Spinal cord (tissue), 10 donors: ENCODE results near the gene ADK. TPM values are rescaled to one million over a fixed set of nuclear protein-coding genes. Genes with fewer than 3 reads are reported as not detected.
"Not testable (repeated sequence)": the region's sequence is repeated elsewhere in the genome, so short reads cannot be mapped to it uniquely, and the experiment has no call there.

Experiments
- DNase-seq, 6 donors: peaks; one replicate each; pipeline versions ENCODE4 v3.0.0 to v3.0.0-alpha.2; 2013 to 2015; ENCODE audit warnings: low spot score in 6 of 6, low read depth in 4 of 6
- H3K27ac ChIP-seq: one replicate; pipeline ENCODE4 v1.5.1; 2013; ENCODE audit warnings: low read depth, low read length, control low read depth
- H3K27me3 ChIP-seq: one replicate; pipeline ENCODE4 v1.6.1; 2013; ENCODE audit warnings: low read length; ENCODE audit not compliant: control insufficient read depth, insufficient read depth
- H3K36me3 ChIP-seq: one replicate; pipeline ENCODE4 v1.6.1; 2013; ENCODE audit warnings: low read length; ENCODE audit not compliant: control insufficient read depth, insufficient read depth
- H3K4me1 ChIP-seq: one replicate; pipeline ENCODE4 v1.6.1; 2013; ENCODE audit warnings: low read length; ENCODE audit not compliant: control insufficient read depth, insufficient read depth
- H3K4me3 ChIP-seq: one replicate; pipeline ENCODE4 v1.5.1; 2013; ENCODE audit warnings: low read depth, low read length, control low read depth
- H3K9me3 ChIP-seq: one replicate; pipeline ENCODE4 v1.6.1; 2013; ENCODE audit warnings: low read length; ENCODE audit not compliant: control insufficient read depth, insufficient read depth
- WGBS: methylation state at CpG from one replicate; pipeline ENCODE4 v1.1.5; 2013; ENCODE audit warnings: missing lambda C conversion rate; ENCODE audit not compliant: insufficient coverage; 5-methylcytosine and 5-hydroxymethylcytosine counted together
- polyA plus RNA-seq, 2 donors: library from polyadenylated mRNA; unstranded; fragments of 120-200 nt; gene quantifications; one replicate each; pipeline ENCODE4 v1.2.1, GENCODE V29; 2013; ENCODE audit not compliant: insufficient read length in 2 of 2
- total RNA-seq, 2 donors: library from RNA; depleted of rRNA in 1 of 2; stranded (reverse); fragments of 120-200 nt in 1 of 2; fragments of >200 nt in 1 of 2; gene quantifications; one replicate each; pipeline versions ENCODE4 v1.2.3 to v1.2.4, GENCODE V29; 2013 to 2014
- donor health status: healthy.

Gene ADK
- total and polyA plus RNA-seq, 4 donors = 46.9 to 58.9 (median 51.1) TPM

GRCh38 chr10:74222467-74222866 lies 71.4 kb downstream of the ADK start:
- not testable (repeated sequence) for H3K4me1 ChIP-seq, H3K9me3 ChIP-seq, H3K27ac ChIP-seq, H3K36me3 ChIP-seq, H3K27me3 ChIP-seq, H3K4me3 ChIP-seq, DNase-seq
- no CpG with 5 or more reads among the region's 4 CpGs for WGBS

DNA sequence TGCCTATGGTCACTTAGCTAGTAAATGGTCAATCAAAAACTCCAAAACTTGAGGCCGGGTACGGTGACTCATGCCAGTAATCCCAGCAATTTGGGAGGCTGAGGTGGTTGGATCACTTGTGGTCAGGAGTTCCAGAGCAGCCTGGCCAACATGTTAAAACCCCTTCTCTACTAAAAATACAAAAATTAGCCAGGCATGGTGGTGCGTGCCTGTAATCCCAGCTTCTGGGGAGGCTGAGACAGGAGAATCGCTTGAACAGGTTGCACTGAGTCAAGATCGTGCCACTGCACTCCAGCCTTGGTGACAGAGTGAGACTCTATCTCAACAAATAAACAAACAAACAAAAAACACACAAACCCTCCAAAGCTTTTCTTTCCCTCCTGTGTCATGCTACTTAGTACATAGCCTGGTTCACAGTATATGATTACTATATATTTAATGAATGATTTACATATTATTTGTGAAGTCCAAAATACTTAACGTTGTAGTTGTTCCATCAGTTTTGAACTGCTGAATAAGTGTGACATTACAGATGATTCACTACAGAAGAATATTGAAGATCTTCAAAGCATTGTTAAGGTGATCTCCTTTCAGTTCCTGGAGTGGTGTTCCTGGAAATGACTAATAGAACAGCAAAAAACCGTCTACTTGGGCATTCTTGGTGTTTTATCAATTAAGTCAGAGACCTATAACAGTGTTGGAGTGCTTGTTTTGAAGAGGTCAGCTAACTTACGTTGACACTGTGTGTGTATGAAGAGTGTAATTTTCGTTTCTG lies 72.9 kb downstream of the ADK start:
- Histone ChIP-seq H3K4me3 (no peak overlapping the region), H3K4me1 (no peaks in the 10 kb centered on the region), H3K27me3 (no peaks in the 10 kb centered on the region), H3K9me3 (no peaks in the 10 kb centered on the region), H3K27ac (no peak overlapping the region), H3K36me3 (no peaks in the 10 kb centered on the region)
- DNase-seq = no peak
- 93% methylated on average over 5 of the region's 9 CpGs for WGBS

GRCh38 chr10:74227697-74228424 lies 76.8 kb downstream of the ADK start:
- 91% methylated on average over 2 of the region's 3 CpGs for WGBS
- Histone ChIP-seq H3K4me3 (no peak overlapping the region), H3K4me1 (no peaks in the 10 kb centered on the region), H3K9me3 (no peaks in the 10 kb centered on the region), H3K36me3 (no peaks in the 10 kb centered on the region), H3K27me3 (no peaks in the 10 kb centered on the region), H3K27ac (no peak overlapping the region)
- no peak for DNase-seq

DNA sequence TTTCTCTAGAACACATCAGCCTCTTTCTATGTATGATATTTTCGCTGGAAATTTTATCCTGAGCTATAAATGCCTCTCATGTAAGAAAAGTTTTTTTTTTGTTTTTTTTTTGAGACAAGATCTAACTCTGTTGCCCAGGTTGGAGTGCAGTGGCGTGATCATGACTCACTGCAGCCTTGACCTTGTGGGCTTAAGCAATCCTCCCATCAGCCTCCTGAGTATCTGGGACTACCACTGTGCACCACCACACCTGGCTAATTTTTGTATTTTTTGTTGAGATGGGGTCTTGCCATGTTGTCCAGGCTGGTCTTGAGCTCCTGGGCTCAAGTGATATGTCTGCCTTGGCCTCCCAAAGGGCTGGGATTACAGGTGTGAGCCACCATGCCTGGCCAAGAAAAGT lies 80.4 kb downstream of the ADK start:
- Histone ChIP-seq H3K4me1 (no peaks in the 10 kb centered on the region), H3K9me3 (no peaks in the 10 kb centered on the region), H3K27me3 (no peaks in the 10 kb centered on the region), H3K36me3 (no peaks in the 10 kb centered on the region), H3K4me3 (no peak overlapping the region), H3K27ac (no peak overlapping the region)
- DNase-seq = no peak
- no CpG with 5 or more reads among the region's 2 CpGs for WGBS

DNA sequence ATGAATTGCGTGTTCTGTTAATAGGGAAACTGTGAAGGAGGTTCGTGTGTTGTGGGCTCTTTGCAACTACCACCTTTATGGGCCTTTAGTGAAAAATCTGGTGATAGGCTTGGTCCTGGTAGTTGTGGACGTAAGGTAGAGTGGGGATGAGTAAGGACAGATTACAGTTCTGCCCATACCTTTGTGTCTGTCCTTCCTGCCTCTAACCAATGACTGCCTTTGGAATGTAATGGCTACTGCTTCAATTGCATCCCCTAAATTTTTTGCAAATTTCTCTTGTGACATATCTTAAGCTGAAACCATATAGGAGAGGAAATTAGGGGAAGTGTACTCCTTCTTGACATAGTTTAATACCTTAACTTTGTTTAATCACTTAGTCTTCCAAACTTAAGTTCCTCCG lies 82.3 kb downstream of the ADK start:
- no peaks in the 10 kb centered on the region for H3K36me3 ChIP-seq
- no peak for DNase-seq
- H3K4me1 ChIP-seq = peaks cover 5% of the 10 kb centered on the region
- no peaks in the 10 kb centered on the region for H3K9me3 ChIP-seq
- no peaks in the 10 kb centered on the region for H3K27me3 ChIP-seq
- no peak overlapping the region for H3K27ac ChIP-seq
- WGBS = 80% methylated on average over 2 of the region's 4 CpGs
- no peak overlapping the region for H3K4me3 ChIP-seq

DNA sequence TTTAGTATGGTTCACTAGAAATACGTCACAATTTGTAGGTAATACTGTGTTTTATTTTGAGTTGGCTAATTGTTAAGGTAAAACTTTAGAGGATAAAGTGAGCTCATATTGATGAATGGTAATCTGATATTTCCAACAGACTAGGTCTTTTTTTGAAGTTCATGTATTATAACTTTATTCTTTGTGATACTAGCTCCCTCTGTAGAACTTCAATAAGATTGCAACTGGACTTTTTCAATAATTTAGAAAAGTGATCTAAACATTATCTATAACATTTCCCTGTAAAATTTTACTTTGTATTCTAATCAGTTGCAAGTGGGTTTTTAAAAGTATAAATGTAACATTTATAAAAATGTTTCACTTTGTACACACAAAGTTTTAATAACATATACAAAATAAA lies 83.5 kb downstream of the ADK start:
- Histone ChIP-seq H3K4me1 (peaks cover 5% of the 10 kb centered on the region), H3K4me3 (no peak overlapping the region), H3K27me3 (no peaks in the 10 kb centered on the region), H3K9me3 (no peaks in the 10 kb centered on the region), H3K36me3 (no peaks in the 10 kb centered on the region), H3K27ac (no peak overlapping the region)
- peak in 1 of 6 donors; percentile 28 for DNase-seq
- WGBS = no CpG with 5 or more reads among the region's 1 CpG

GRCh38 chr10:74238031-74238431 lies 87.0 kb downstream of the ADK start:
- H3K27ac ChIP-seq = peak overlapping the region; percentile 61
- no peaks in the 10 kb centered on the region for H3K9me3 ChIP-seq
- peak in 4 of 6 donors; percentile 23 to 79 (median 42) for DNase-seq
- peaks cover 5% of the 10 kb centered on the region for H3K4me1 ChIP-seq
- H3K36me3 ChIP-seq = peaks cover 4% of the 10 kb centered on the region
- H3K4me3 ChIP-seq = no peak overlapping the region
- 50% methylated on average over 2 of the region's 6 CpGs for WGBS
- no peaks in the 10 kb centered on the region for H3K27me3 ChIP-seq

DNA sequence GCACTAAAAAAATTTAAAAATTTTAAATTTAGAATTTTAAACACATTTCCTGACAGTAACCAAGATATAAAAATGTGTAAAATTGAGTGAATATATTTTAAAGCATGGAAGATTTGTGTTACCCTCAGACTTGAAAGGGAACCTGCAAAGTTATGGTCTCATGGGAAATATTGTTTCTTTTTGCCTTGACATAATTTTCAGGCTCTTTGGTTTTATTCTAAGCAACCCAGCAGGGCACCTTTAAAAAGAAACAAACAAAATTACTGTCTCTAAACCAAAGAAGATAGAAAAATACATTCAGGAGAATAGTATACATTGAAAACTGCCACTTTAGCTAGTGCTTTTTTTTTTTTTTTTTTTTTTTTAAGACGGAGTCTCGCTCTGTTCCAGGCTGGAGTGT lies 87.5 kb downstream of the ADK start:
- DNase-seq = peak in 1 of 6 donors; percentile 53
- Histone ChIP-seq H3K27me3 (no peaks in the 10 kb centered on the region), H3K36me3 (peaks cover 7% of the 10 kb centered on the region), H3K4me1 (peaks cover 5% of the 10 kb centered on the region), H3K27ac (no peak overlapping the region), H3K9me3 (no peaks in the 10 kb centered on the region), H3K4me3 (no peak overlapping the region)
- no CpG with 5 or more reads among the region's 2 CpGs for WGBS

GRCh38 chr10:74243067-74243466 lies 92.0 kb downstream of the ADK start:
- H3K27ac ChIP-seq = no peak overlapping the region

More at GRCh38 chr10:74243067-74243466, 92.0 kb downstream of the ADK start:
- no peaks in the 10 kb centered on the region for H3K9me3 ChIP-seq
- peaks cover 9% of the 10 kb centered on the region for H3K36me3 ChIP-seq
- H3K27me3 ChIP-seq = no peaks in the 10 kb centered on the region
- no peak for DNase-seq
- H3K4me3 ChIP-seq = no peak overlapping the region
- 97% methylated on average over 5 of the region's 10 CpGs for WGBS
- no peaks in the 10 kb centered on the region for H3K4me1 ChIP-seq
